GM18508 (cell line): ENCODE data around the gene TXNDC16.
"Not testable (repeated sequence)": the region's sequence is repeated elsewhere in the genome, so short reads cannot be mapped to it uniquely, and the experiment has no call there.

Experiments used
- ATAC-seq: cut with Tn5 transposase; IDR thresholded peaks from one replicate; pipeline ENCODE4 v1.9.1; 2021; ENCODE audit warnings: moderate number of reproducible peaks; ENCODE audit not compliant: insufficient read depth, unreplicated experiment

Gene TXNDC16

GRCh38 chr14:52546318-52546670 lies 6.0 kb downstream of the TXNDC16 start:
- ATAC-seq = no peak

- no peak for ATAC-seq
Observed at GRCh38 chr14:52545584-52546317, 6.6 kb downstream of the TXNDC16 start.

GRCh38 chr14:52538623-52539022 lies 13.7 kb downstream of the TXNDC16 start:
- ATAC-seq = no peak

- no peak for ATAC-seq
Observed at GRCh38 chr14:52536269-52536668, 16.0 kb downstream of the TXNDC16 start.

GRCh38 chr14:52531481-52531880 lies 20.8 kb downstream of the TXNDC16 start:
- ATAC-seq = no peak

GRCh38 chr14:52527052-52527451 lies 25.3 kb downstream of the TXNDC16 start:
- ATAC-seq = no peak

- no peak for ATAC-seq
Observed at GRCh38 chr14:52522581-52523345, 29.5 kb downstream of the TXNDC16 start.

- ATAC-seq = no peak
Observed at GRCh38 chr14:52522033-52522432, 30.3 kb downstream of the TXNDC16 start.

- no peak for ATAC-seq
Observed at GRCh38 chr14:52514046-52514811, 38.1 kb downstream of the TXNDC16 start.

GRCh38 chr14:52513249-52513648 lies 39.1 kb downstream of the TXNDC16 start:
- ATAC-seq = no peak

GRCh38 chr14:52494444-52494843 lies 57.9 kb downstream of the TXNDC16 start:
- ATAC-seq = no peak

GRCh38 chr14:52485350-52485960 lies 66.8 kb downstream of the TXNDC16 start:
- ATAC-seq = no peak

GRCh38 chr14:52481864-52482263 lies 70.4 kb downstream of the TXNDC16 start:
- no peak for ATAC-seq

GRCh38 chr14:52473557-52473956 lies 78.7 kb downstream of the TXNDC16 start:
- no peak for ATAC-seq

GRCh38 chr14:52472728-52473127 lies 79.6 kb downstream of the TXNDC16 start:
- ATAC-seq = no peak

- not testable (repeated sequence) for ATAC-seq
Observed at GRCh38 chr14:52472251-52472650, 80.1 kb downstream of the TXNDC16 start.

- ATAC-seq = no peak
Observed at GRCh38 chr14:52467515-52468266, 84.6 kb downstream of the TXNDC16 start.

GRCh38 chr14:52464175-52464574 lies 88.1 kb downstream of the TXNDC16 start:
- no peak for ATAC-seq

- no peak for ATAC-seq
Observed at GRCh38 chr14:52463375-52463774, 88.9 kb downstream of the TXNDC16 start.

- ATAC-seq = no peak
Observed at GRCh38 chr14:52461721-52462120, 90.6 kb downstream of the TXNDC16 start.
